ENCODE measurements around the gene PCCA.
A peak's percentile ranks its signal among the peaks of the same experiment; 100 is the strongest.
"Not testable (repeated sequence)": the region's sequence is repeated elsewhere in the genome, so short reads cannot be mapped to it uniquely, and the experiment has no call there.

The PCCA gene

DNA sequence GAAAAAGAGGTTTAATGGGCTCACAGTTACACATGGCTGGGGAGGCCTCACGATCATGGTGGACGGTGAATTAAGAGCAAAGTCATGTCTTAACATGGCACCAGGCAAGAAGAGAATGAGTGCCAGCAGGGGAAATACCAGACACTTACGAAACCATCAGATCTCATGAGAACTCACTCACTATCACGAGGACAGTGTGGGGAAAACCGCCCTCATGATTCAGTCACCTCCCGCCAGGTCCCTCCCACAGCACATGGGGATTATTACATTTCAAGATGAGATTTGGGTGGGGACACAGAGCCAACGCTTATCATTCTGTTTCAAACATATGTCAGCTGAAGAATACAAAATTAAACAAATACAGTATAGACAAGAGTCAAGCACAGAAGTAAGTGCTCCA, 165.1 kb downstream of the PCCA start:
- no peak for DNase-seq

GRCh38 chr13:100262404-100262803, 173.5 kb downstream of the PCCA start:
- no peak for DNase-seq

GRCh38 chr13:100266026-100266425, 177.1 kb downstream of the PCCA start:
- DNase-seq = no peak

DNA sequence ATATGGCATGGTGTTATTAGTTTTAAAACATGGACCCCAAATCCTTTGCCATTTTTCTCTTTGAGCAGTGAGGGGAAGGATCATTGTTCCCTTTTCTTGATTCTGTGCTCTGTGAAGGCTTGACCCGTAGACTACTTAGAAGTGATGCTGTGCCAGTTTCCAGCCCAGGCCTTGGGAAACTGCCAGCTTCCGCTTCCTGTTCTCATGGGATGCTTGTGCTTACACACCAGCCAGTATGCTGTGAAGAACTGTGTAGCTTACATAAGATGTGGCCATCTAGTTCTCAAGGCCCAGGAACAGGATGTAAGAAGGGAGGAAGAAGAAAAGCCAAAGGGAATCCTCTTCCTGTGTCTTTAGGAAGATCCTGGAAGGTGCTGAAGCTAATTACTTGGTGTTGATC, 180.9 kb downstream of the PCCA start:
- DNase-seq = no peak

GRCh38 chr13:100273138-100273537, 184.2 kb downstream of the PCCA start:
- DNase-seq = no peak

GRCh38 chr13:100273552-100273951, 184.7 kb downstream of the PCCA start:
- no peak for DNase-seq

DNA sequence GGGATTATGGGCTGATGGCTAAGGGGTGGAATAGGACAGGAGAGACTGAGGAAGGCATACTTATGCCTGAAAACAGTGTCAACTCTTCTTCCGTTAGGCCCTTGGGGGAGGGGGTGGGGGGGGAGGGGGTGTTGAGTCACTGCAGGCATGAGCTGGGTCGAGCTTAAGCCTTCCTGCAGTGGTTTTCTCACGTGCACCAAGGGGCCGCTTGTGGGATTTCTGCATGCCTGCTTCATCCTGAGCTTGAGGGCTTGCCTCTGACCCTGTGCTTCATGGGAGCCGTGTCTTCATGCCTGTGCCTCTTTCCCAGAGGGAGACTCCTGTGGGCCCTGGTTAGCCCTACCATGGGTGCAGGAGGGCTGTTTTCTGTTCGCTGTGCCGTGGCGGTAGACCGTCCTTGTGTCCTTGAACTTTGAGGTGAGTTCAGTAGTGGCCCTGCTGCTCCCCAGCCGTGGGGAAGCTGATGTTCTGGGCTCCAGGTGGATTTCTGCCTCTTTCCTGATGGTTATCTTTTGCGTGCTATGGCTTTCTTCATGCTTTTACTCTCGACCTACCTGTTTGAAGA, 186.1 kb downstream of the PCCA start:
- no peak for DNase-seq

DNA sequence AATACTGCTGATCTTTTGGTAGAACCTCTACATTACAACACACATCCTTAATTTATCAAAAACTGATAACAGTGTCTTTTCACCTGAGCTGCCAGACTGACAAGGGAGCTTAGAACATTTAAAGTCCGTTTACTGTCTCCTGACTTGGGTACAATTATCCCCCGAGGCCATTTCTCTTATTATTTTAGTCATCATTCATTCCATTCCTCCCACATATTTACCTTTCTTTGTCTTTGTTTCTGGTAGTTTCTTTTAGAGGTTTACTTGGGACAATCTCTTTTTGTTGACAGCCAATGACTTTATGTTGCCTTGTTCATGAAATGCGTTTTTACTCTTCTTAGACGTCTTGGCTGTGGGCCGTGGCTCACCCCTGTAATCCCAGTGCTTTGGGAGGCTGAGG, 186.9 kb downstream of the PCCA start:
- DNase-seq = no peak

DNA sequence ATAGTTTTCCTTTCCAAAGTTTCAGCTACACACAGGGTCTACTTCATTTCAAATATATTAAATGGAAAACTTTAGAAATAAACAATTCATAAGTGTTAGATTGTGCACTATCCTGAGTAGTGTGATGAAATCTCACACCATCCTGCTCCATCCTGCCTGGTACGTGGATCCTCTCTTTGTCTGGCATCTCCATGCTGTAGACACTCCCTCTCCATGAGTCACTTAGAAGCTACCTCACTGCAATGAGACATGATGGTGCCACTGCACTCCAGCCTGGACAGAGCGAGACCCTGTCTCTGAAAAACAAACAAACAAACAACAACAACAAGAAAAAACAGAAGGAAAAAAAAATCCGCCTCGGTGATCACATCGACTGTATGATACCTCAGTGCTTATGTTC, 191.8 kb downstream of the PCCA start:
- DNase-seq = no peak

DNA sequence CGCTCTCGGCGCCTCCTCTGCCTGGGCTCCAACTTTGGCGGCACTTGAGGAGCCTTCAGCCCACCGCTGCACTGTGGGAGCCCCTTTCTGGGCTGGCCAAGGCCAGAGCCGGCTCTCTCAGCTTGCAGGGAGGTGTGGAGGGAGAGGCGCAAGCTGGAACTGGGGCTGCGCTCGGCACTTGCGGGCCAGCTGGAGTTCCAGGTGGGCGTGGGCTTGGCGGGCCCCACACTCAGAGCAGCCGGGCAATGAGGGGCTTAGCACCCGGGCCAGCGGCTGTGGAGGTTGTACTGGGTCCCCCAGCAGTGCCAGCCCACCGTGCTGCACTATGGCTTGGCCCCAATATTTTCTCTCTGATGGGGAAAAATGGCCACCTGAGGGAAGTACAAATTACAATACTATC, 193.4 kb downstream of the PCCA start:
- not testable (repeated sequence) for DNase-seq

DNA sequence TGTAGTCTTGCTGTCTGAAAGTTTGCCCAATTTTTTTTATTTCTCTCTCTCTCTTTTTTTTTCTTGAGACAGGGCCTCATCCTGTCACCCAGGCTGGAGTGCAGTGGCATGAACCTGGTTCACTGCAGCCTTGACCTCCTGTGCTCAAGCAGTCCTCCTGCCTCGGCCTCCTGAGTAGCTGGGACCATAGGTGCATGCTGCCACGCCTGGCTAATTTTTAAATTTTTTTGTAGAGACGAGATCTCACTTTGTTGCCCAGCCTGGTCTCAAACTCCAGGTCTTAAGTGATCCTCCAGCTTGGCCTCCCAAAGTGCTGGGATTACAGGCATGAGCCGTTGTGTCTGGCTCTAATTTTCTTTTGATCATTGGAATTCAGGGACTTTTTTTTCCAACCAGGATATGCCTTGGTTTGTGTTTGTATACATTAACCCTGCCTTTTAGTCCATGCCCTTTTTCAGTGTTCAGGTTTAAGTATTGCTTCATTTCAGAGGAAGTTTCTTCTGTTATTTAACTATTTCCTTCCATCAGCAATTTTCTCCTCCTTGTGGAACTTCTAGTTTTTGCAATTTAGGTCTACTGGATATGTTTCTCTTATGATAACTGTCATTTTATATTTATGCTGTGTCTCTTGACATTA, 201.4 kb downstream of the PCCA start:
- DNase-seq = no peak

DNA sequence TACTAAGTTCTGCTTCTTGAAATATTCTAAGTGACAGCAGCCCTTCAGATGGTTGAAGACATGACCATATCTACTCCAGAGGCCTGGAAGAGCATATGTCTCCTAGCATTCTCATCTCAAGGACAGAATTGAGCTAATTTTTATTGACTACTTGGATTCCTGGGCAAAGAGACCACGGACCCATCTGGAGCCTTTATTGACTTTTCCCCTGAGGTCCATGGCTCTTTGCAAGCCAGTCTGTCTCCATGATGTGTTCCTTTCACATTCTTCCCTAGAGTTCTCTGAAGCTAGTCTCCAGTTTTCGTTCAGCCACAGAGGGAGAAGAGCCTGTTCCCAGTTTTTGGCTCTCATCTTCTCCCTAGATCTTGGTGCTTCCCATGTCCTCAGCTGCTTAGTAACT, 202.7 kb downstream of the PCCA start:
- DNase-seq = no peak

GRCh38 chr13:100297413-100297812, 208.5 kb downstream of the PCCA start:
- no peak for DNase-seq

DNA sequence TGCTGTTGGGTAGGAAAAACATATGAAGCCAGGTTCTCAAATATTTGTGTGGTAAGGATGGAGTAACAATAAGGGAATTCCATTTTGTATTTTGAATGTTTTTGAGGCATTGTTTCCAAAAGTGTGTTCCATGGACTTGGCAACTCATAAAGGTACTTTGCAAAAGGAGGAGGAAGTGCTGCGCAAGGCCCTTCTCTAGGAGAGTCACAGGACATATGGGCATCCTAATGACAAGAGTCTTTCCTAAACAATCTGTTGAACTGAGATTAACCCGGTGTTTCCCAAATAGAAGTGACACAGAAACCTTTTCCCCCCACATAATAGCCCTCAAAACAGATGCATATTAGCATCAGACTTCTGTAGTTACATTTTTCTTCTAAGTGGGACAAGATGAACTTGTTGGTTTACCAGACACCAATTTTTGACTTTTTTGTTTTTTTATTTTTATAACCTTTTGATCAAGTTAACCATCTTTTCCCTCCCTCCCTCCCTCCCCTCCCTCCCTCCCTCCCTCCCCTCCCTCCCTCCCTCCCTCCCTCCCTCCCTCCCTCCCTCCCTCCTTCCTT, 209.3 kb downstream of the PCCA start:
- no peak for DNase-seq

DNA sequence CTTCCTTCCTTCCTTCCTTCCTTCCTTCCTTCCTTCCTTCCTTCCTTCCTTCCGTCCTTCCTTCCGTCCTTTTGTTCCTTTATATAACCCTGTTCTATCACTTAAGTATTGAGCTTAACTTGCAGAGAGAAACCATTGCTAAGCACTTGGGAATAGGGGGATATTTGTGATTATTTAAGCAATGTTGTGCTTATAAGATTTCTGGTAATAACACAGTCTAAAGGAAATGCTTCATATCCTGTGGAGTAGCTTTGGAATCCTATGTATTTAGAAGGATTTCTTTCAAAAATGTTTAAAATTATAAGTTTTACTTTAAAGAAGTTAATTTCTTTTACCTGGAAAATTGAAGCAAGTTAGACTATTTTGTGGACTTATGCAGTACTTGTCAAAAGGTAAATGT, 209.8 kb downstream of the PCCA start:
- DNase-seq = no peak

DNA sequence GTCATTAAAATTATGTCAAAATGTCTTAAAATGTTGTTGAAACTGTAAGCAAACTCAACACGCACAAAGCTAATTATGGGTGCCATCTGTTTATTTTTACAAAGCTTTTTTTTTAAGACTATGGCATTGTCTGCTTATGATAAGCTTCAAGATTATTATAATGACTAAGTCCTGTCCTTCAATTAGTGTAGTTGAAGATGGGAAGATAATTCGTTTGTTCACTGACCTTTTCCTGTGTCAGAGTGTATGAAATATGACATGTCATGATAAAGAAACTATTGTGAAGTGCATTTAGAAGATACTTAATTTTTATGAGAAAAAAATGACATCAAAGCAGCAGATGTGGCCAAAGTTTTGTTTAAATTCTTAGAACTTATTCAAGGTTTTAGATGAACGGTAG, 211.3 kb downstream of the PCCA start:
- no peak for DNase-seq

GRCh38 chr13:100300708-100301107, 211.8 kb downstream of the PCCA start:
- DNase-seq = no peak

DNA sequence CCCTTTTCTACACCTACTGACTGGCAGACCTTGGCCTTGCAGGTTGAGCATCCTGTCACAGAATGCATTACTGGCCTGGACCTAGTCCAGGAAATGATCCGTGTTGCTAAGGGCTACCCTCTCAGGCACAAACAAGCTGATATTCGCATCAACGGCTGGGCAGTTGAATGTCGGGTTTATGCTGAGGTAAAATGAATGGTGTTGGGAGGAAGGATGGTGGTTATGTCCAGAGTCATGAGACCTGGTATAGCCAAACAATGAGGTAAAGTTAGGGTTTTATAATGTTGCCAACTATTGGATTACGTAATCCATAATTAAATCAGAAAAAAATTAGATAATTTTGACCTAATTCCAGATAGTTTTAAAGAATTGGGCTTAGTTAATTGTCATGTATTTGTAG, 212.5 kb downstream of the PCCA start:
- DNase-seq = peak; percentile 91

DNA sequence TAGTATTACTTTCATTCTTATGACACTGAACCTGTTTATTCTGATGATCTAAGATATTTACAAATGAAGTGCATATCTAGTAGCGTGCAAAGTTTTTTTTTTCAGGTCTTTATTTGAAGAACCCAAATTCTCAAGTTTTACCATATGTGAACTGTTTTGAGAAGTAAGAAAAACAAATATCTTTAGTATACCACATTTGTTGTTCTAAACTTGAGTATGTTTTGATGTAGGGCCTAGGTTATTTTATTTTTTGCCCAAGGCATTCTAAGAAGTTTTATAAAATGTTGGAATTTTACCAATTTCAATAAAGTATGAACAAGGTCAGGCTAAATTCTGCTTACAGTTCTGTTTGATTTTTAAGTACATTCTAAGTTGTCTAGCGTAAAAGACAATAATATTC, 213.5 kb downstream of the PCCA start:
- no peak for DNase-seq

DNA sequence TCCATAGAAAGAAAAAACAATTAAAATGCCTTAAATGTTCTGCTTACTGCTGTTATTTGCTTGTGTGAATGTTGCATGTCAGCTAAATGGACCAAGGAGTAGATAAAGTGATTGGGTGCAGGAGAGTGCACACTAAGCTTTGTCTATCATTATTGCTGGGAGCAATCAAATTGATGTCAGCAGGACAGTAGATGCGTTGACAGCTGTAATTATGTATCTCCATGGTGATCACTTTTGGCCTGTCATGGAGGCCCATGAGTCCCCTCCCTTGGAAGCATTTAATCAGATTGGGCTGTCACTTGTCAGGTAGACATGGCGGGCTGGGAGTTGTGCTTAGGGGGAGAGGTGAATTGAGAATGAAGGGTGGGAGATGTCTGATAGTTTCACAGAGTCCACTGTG, 215.3 kb downstream of the PCCA start:
- no peak for DNase-seq

GRCh38 chr13:100305398-100305797, 216.5 kb downstream of the PCCA start:
- no peak for DNase-seq

- DNase-seq = no peak
Observed at GRCh38 chr13:100306030-100306429, 217.1 kb downstream of the PCCA start.

DNA sequence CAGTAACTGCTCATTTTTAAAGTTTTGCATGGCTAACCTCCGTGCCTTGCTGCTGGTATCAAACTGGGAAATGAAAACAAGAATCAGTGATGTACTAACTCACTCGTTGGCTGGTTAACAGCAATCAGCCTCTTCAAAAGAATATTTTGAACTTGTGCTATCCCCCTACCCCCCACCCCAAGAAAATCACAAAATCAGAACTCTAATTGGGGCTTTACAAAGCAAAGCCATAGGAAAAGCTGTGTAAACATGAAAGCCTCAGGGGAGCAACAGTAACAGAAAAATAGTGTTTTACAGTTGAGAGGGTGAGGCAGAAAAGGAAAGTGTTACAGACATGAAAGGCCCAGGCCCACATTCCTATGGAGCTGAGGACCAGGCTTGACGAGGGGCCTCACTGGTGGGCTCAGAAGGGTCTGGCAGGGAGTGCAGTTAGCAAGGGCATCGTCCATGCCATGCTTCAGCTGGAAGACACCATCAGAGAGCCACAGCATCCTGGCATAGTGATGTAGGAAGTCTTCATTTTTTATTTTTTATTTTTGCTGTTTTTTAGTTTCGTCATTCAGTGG, 217.6 kb downstream of the PCCA start:
- DNase-seq = no peak

DNA sequence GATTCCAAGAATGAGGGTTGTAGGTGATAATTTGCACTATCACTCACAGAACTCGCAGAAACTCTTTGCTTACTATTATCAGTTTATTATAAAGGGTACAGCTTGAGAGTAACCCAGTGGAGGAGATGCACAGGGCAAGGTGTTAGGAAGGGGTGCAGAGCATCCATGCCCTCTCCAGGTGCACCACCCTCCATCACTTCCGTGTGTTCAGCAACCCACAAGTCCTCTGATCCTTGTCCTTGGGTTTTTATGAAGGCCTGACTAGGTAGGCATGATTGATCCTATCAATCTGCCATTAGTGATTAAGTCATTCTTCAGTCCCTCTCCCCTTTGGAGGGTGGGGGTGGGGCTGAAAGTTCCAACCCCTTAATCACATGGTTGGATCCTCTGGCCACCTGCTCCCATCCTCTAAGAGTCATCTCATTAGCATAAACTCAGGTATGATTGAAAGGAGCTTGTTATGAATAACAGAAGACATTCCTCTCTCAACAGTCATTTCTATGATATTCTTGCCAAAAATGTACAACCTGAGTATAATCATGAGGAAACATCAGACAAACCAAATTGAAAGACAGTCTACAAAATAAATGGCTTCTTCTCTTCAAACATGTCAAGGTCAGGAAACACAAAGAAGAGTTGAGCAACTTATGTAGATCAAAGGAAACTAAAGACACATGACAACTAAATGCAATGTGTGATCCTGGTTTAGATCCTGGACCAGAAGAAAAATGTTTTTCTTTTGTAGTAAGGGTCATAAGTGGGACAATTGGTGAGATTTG, 225.4 kb downstream of the PCCA start:
- no peak for DNase-seq
